Measurements from ENCODE around the gene ACLY.

- TF ChIP-seq, protein P1, sequence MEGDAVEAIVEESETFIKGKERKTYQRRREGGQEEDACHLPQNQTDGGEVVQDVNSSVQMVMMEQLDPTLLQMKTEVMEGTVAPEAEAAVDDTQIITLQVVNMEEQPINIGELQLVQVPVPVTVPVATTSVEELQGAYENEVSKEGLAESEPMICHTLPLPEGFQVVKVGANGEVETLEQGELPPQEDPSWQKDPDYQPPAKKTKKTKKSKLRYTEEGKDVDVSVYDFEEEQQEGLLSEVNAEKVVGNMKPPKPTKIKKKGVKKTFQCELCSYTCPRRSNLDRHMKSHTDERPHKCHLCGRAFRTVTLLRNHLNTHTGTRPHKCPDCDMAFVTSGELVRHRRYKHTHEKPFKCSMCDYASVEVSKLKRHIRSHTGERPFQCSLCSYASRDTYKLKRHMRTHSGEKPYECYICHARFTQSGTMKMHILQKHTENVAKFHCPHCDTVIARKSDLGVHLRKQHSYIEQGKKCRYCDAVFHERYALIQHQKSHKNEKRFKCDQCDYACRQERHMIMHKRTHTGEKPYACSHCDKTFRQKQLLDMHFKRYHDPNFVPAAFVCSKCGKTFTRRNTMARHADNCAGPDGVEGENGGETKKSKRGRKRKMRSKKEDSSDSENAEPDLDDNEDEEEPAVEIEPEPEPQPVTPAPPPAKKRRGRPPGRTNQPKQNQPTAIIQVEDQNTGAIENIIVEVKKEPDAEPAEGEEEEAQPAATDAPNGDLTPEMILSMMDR (IDR thresholded peaks at IDR 0.05; ENCODE audit: insufficient read depth, low read depth, low read length) = no peak
- TF ChIP-seq EZH2 (IDR thresholded peaks at IDR 0.05; ENCODE audit: insufficient read depth, low read length) = no peak
These were observed 20.4 kb upstream of the ACLY start for GRCh38 chr17:41939044-41939692.

Data from astrocyte (in vitro differentiated cells and primary cell).